ENCODE measurements around the gene UQCR11. TPM values are rescaled to one million over a fixed set of nuclear protein-coding genes. Genes with fewer than 3 reads are reported as not detected.

UQCR11 gene
- polyA plus RNA-seq, 3 donors = 55.6 to 731 (median 659) TPM

DNA sequence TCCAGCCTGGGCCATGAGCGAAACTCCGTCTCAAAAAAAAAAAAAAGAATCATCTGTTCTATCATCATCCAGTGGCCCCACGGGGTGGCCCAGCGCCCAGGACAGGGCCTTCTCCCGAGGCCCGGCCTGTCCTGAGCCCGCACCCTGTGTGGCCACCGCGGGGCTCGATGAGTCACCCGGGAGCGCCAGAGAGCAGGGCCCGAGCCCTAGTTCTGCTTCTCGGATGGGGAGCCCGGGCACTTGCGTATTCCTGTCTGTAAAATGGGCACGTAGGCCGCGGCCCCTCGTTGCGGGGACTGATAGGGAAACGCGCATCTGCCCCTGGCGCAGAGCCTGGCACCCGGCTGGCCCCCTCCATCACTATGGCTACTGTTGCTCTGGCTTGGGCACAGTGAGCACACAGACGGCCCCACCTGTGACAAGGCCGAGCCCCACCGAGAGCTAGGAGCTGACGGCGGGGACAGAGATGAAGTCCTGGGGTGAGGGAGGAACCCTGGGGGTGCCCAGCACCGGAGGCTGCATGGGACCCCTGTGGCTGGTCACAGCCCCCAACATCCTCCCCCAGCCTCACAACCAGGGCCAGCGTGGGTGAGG, 21.3 kb upstream of the UQCR11 start:
- intact Hi-C loops (cut with micrococcal nuclease) = loop anchor here in 1 of 2 donors (10.0 kb wide), 1 partner anchor 138 kb away; no protein-coding TSS in a partner anchor

DNA sequence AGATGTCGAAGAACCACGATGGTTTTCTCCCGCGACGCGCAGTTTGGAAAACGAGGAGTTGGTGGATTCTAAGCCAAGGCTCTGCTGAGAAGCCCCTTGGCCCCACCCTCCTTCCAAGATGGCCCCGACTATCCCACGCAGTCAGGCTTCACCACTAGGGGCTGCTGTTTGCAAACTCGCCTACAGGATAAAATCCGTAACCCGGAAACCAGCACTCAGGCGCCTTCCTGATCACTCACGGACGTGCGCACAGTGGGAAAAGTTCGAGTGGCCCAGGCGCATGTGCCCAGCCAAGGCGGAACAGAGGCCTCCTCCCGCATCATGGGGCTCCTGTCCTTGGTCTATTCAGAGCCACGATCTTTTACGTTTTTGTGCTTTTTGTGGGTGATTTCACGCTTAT, 19.2 kb upstream of the UQCR11 start:
- Histone ChIP-seq H3K4me2 (replicated peaks; ENCODE audit: extremely low read depth, low read length, poor library complexity, severe bottlenecking) (no peak overlapping the region), H3K27me3 (ENCODE audit: control insufficient read depth in 2 of 2, insufficient read depth in 2 of 2, low read length in 2 of 2) (no peaks in the 10 kb centered on the region), H3K79me2 (ENCODE audit: insufficient read depth, low read length) (no peaks in the 10 kb centered on the region), H3K36me3 (replicated peaks in 1 of 2; ENCODE audit: control insufficient read depth in 1 of 2, insufficient read depth in 2 of 2, low read length in 2 of 2) (peaks cover 24 to 35% of the 10 kb centered on the region in 2 donors), H2AFZ (ENCODE audit: insufficient read depth, low read depth, low read length, poor library complexity, severe bottlenecking) (no peak overlapping the region), H3K9ac (ENCODE audit: insufficient read depth, low read length, poor library complexity, severe bottlenecking) (no peak overlapping the region), H3K4me1 (ENCODE audit: control insufficient read depth in 1 of 2, insufficient read depth in 2 of 2, low read length in 2 of 2) (no peaks in the 10 kb centered on the region), H3K4me3 (replicated peaks in 1 of 3; ENCODE audit: low read depth in 2 of 3, low read length in 3 of 3) (no peak overlapping the region), H3K9me3 (replicated peaks in 1 of 2; ENCODE audit: control insufficient read depth in 1 of 2, insufficient read depth in 1 of 2, low read length in 2 of 2) (no peaks in the 10 kb centered on the region), H3K27ac (ENCODE audit: low read depth in 1 of 2, low read length in 2 of 2) (no peak overlapping the region), H4K20me1 (ENCODE audit: insufficient read depth, low read length) (no peaks in the 10 kb centered on the region)
- peaks cover 4% of the 10 kb centered on the region for H3K4me1 Mint-ChIP-seq
- H3K9me3 Mint-ChIP-seq = peaks cover 0 to 3% (median 0%) of the 10 kb centered on the region in 7 donors
- 64% methylated on average over 22 of the region's 23 CpGs for WGBS (ENCODE audit: insufficient coverage)
- H3K4me3 Mint-ChIP-seq = no peak overlapping the region
- peaks cover 15 to 49% of the 10 kb centered on the region in 2 donors for H3K36me3 Mint-ChIP-seq
- peaks cover 0 to 2% (median 0%) of the 10 kb centered on the region in 3 donors for H3K27me3 Mint-ChIP-seq (ENCODE audit: low read depth in 3 of 3)
- DNase-seq = peak; percentile 38 to 60 (median 56)
- intact Hi-C loops (cut with micrococcal nuclease) = loop anchor here in 1 of 2 donors (10.0 kb wide), 1 partner anchor 140 kb away; no protein-coding TSS in a partner anchor
- TF ChIP-seq, protein P1, sequence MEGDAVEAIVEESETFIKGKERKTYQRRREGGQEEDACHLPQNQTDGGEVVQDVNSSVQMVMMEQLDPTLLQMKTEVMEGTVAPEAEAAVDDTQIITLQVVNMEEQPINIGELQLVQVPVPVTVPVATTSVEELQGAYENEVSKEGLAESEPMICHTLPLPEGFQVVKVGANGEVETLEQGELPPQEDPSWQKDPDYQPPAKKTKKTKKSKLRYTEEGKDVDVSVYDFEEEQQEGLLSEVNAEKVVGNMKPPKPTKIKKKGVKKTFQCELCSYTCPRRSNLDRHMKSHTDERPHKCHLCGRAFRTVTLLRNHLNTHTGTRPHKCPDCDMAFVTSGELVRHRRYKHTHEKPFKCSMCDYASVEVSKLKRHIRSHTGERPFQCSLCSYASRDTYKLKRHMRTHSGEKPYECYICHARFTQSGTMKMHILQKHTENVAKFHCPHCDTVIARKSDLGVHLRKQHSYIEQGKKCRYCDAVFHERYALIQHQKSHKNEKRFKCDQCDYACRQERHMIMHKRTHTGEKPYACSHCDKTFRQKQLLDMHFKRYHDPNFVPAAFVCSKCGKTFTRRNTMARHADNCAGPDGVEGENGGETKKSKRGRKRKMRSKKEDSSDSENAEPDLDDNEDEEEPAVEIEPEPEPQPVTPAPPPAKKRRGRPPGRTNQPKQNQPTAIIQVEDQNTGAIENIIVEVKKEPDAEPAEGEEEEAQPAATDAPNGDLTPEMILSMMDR (IDR thresholded peaks at IDR 0.05) = peak; percentile 72
- peak overlapping the region in 5 of 7 donors; percentile 13 to 54 (median 23) for H3K27ac Mint-ChIP-seq

More for the DNA sequence above, 21.3 kb upstream of the UQCR11 start:
- Mint-ChIP-seq H3K36me3 (peaks cover 16 to 42% of the 10 kb centered on the region in 2 donors), H3K4me1 (peaks cover 4% of the 10 kb centered on the region), H3K27me3 (ENCODE audit: low read depth in 3 of 3) (peaks cover 0 to 2% (median 0%) of the 10 kb centered on the region in 3 donors), H3K27ac (no peak overlapping the region), H3K9me3 (peaks cover 0 to 3% (median 0%) of the 10 kb centered on the region in 7 donors), H3K4me3 (no peak overlapping the region)
- H3K27ac ChIP-seq (ENCODE audit: low read depth in 1 of 2, low read length in 2 of 2) = no peak overlapping the region
- no peak overlapping the region for H3K9ac ChIP-seq (ENCODE audit: insufficient read depth, low read length, poor library complexity, severe bottlenecking)
- H2AFZ ChIP-seq (ENCODE audit: insufficient read depth, low read depth, low read length, poor library complexity, severe bottlenecking) = no peak overlapping the region
- TF ChIP-seq, protein P1 (IDR thresholded peaks at IDR 0.05) = no peak
- H3K79me2 ChIP-seq (ENCODE audit: insufficient read depth, low read length) = no peaks in the 10 kb centered on the region
- no peaks in the 10 kb centered on the region for H3K4me1 ChIP-seq (ENCODE audit: control insufficient read depth in 1 of 2, insufficient read depth in 2 of 2, low read length in 2 of 2)
- H3K4me2 ChIP-seq (replicated peaks; ENCODE audit: extremely low read depth, low read length, poor library complexity, severe bottlenecking) = no peak overlapping the region
- DNase-seq = no peak
- H3K27me3 ChIP-seq (ENCODE audit: control insufficient read depth in 2 of 2, insufficient read depth in 2 of 2, low read length in 2 of 2) = no peaks in the 10 kb centered on the region
- H4K20me1 ChIP-seq (ENCODE audit: insufficient read depth, low read length) = no peaks in the 10 kb centered on the region
- H3K9me3 ChIP-seq (replicated peaks in 1 of 2; ENCODE audit: control insufficient read depth in 1 of 2, insufficient read depth in 1 of 2, low read length in 2 of 2) = no peaks in the 10 kb centered on the region
- no peak overlapping the region for H3K4me3 ChIP-seq (replicated peaks in 1 of 3; ENCODE audit: low read depth in 2 of 3, low read length in 3 of 3)
- WGBS (ENCODE audit: insufficient coverage) = 91% methylated on average over 29 of the region's 32 CpGs
- peaks cover 9 to 24% of the 10 kb centered on the region in 2 donors for H3K36me3 ChIP-seq (replicated peaks in 1 of 2; ENCODE audit: control insufficient read depth in 1 of 2, insufficient read depth in 2 of 2, low read length in 2 of 2)

Data from CD14-positive monocyte (primary cell).